Measurements from ENCODE around the gene HPSE2. TPM values are rescaled to one million over a fixed set of nuclear protein-coding genes. Genes with fewer than 3 reads are reported as not detected.

The HPSE2 gene
- polyA plus RNA-seq, 1 of the 3 experiments (the other 2 are of a cell fraction): not detected

DNA sequence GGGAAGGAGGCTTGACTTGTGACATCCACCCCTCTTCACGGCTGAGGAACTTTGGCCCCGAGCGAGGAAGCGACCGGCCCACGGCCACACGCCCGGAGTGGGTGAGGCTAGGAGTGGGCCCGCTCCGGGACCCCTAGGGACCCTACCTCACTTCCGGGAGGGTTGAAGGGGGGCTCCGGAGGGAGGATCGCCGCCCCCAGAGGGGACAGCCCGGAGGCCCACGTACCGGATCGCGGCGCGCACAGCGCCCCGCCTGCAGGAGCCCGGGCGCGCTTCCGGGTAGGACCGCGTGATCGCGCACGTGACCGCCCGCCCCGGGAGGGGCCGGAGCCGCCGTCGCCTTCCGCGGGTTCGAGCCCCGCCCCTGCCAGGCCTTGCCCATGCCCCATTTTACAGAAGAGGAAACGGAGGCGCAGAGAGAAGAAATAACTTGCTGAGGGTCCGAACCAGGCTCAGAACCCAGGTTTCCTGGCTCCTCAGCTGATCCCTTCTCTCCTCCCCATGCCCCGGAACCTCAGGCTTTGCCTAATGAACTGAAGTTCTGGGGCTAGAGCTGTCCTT lies 788.9 kb downstream of the HPSE2 start, which contains the start of gene HPS1 (continued):
- TF ChIP-seq, protein P1, sequence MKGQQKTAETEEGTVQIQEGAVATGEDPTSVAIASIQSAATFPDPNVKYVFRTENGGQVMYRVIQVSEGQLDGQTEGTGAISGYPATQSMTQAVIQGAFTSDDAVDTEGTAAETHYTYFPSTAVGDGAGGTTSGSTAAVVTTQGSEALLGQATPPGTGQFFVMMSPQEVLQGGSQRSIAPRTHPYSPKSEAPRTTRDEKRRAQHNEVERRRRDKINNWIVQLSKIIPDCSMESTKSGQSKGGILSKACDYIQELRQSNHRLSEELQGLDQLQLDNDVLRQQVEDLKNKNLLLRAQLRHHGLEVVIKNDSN (IDR thresholded peaks at IDR 0.05; ENCODE audit: borderline replicate concordance, low read depth): peak; percentile 99
- TF ChIP-seq NRF1 (IDR thresholded peaks at IDR 0.05; ENCODE audit: low read depth, low read length) (no peak), IRF3 (IDR thresholded peaks at IDR 0.05; ENCODE audit: low read depth, low read length) (no peak), CHD2 (IDR thresholded peaks at IDR 0.05; ENCODE audit: low read length, partially characterized antibody) (peak; percentile 14), ZBTB33 (IDR thresholded peaks at IDR 0.05; ENCODE audit: borderline replicate concordance, low read depth) (no peak), RCOR1 (IDR thresholded peaks at IDR 0.05; ENCODE audit: low read length) (peak; percentile 59; the same call in 1 of the 2 replicates), POLR2AphosphoS5 (IDR thresholded peaks at IDR 0.05; ENCODE audit: low read depth, low read length) (peak; percentile 80), GABPA (IDR thresholded peaks at IDR 0.05; ENCODE audit: low read depth) (peak; percentile 38; the same call in 1 of the 2 replicates), EP300 (IDR thresholded peaks at IDR 0.05; ENCODE audit: borderline replicate concordance in 1 of 2, low read depth in 1 of 2, low read length in 1 of 2) (no peak)

DNA sequence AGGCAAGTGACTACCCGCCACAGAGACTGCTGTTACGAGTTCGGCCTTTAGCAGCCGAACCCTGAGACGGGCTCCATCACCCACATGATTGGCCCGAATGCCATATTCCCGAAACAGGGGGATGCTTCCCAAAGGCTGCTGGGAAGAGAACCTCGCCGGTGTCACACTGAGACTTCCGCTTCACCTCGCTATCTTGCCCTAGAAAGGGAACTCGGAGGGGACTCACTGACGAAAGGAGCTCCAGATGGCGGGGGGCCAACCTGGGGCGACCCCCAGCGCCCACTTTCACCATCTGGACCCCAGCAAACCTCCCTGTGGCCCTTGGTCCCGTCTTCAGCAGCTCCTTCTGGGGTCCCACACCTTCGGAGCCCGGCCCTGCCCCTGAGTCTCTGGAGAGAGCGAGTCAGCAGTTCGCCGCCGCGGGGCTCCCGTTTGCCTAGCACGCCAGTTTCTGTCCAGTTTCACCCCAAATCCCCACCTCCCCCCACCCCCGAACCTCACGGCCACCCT lies 789.4 kb downstream of the HPSE2 start:
- H3K27ac ChIP-seq (ENCODE audit: low read depth in 2 of 2, low read length in 1 of 2): peak overlapping the region in 1 of 2 experiments; percentile 34; a peak in 3 of 4 replicates
- H3K9ac ChIP-seq: peak overlapping the region; percentile 82
- peak; percentile 50 for DNase-seq
- peaks cover 0 to 11% of the 10 kb centered on the region in 2 experiments; a peak in 1 of 4 replicates for H3K4me1 ChIP-seq (ENCODE audit: control insufficient read depth in 1 of 2, insufficient read depth in 2 of 2, low read depth in 1 of 2, low read length in 1 of 2)
- POLR2A ChIA-PET: interaction anchor here (0.6 kb wide), 1 partner anchor 63 kb away, joined by 3 read pairs; no protein-coding TSS in a partner anchor
- peaks cover 9% of the 10 kb centered on the region for H3F3A ChIP-seq (replicated peaks; ENCODE audit: insufficient read depth)
- peak overlapping the region; percentile 89 for H3K4me2 ChIP-seq
- H3K9me2 ChIP-seq: no peaks in the 10 kb centered on the region; the same call in 1 of the 2 replicates
- no peaks in the 10 kb centered on the region for H4K20me1 ChIP-seq (ENCODE audit: insufficient read depth)
- H3K79me2 ChIP-seq (ENCODE audit: insufficient read depth): peaks cover 5% of the 10 kb centered on the region; the same call in 1 of the 2 replicates
- TF ChIP-seq MEF2A (IDR thresholded peaks at IDR 0.05; ENCODE audit: borderline replicate concordance, low read depth) (no peak), RFX5 (IDR thresholded peaks at IDR 0.05; ENCODE audit: low read length) (no peak), TEAD4 (IDR thresholded peaks at IDR 0.05; ENCODE audit: borderline replicate concordance, insufficient read depth) (no peak), FOSL2 (IDR thresholded peaks at IDR 0.05; ENCODE audit: borderline replicate concordance, low read depth) (no peak), NFIC (IDR thresholded peaks at IDR 0.05; ENCODE audit: borderline replicate concordance) (no peak), MXI1 (IDR thresholded peaks at IDR 0.05; ENCODE audit: low read depth, low read length) (no peak)
- TF ChIP-seq, protein P2, sequence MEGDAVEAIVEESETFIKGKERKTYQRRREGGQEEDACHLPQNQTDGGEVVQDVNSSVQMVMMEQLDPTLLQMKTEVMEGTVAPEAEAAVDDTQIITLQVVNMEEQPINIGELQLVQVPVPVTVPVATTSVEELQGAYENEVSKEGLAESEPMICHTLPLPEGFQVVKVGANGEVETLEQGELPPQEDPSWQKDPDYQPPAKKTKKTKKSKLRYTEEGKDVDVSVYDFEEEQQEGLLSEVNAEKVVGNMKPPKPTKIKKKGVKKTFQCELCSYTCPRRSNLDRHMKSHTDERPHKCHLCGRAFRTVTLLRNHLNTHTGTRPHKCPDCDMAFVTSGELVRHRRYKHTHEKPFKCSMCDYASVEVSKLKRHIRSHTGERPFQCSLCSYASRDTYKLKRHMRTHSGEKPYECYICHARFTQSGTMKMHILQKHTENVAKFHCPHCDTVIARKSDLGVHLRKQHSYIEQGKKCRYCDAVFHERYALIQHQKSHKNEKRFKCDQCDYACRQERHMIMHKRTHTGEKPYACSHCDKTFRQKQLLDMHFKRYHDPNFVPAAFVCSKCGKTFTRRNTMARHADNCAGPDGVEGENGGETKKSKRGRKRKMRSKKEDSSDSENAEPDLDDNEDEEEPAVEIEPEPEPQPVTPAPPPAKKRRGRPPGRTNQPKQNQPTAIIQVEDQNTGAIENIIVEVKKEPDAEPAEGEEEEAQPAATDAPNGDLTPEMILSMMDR (IDR thresholded peaks at IDR 0.05): no peak
- TF ChIP-seq, protein P1 (IDR thresholded peaks at IDR 0.05; ENCODE audit: borderline replicate concordance, low read depth): no peak
- H3K36me3 ChIP-seq (replicated peaks in 1 of 2; ENCODE audit: control insufficient read depth in 1 of 2, insufficient read depth in 2 of 2, low read length in 1 of 2): peaks cover 10 to 25% of the 10 kb centered on the region in 2 experiments
- H3K27me3 ChIP-seq (ENCODE audit: insufficient read depth): no peaks in the 10 kb centered on the region
- CTCF ChIA-PET: interaction anchor here (1.0 to 2.5 kb wide), 2 partner anchors 22 to 137 kb away, joined by 3 to 15 read pairs; no protein-coding TSS in a partner anchor
- H3K4me3 ChIP-seq (ENCODE audit: low read depth in 2 of 2, low read length in 1 of 2): peak overlapping the region; percentile 75 to 77
- H3K9me3 ChIP-seq: peaks cover 2% of the 10 kb centered on the region; the same call in 1 of the 2 replicates
- H2AFZ ChIP-seq (ENCODE audit: low read depth): peak overlapping the region; percentile 100
- WGBS (ENCODE audit: low lambda C conversion rate): 60% methylated on average over 23 of the region's 28 CpGs

Measured in SK-N-SH (cell line).